ENCODE results near the gene CFHR4.

GRCh38 chr1:196955926-196956325 lies 68.1 kb downstream of the CFHR4 start:
- no peak for TF ChIP-seq CTCF (IDR thresholded peaks at IDR 0.05; ENCODE audit: low read depth, low read length, poor library complexity, severe bottlenecking)
- no peak for TF ChIP-seq EZH2phosphoT487 (IDR thresholded peaks at IDR 0.05; ENCODE audit: borderline replicate concordance, low read length)

Data from DOHH2 (cell line).